ENCODE measurements around the gene DOCK2. TPM values are rescaled to one million over a fixed set of nuclear protein-coding genes. Genes with fewer than 3 reads are reported as not detected.

DOCK2 gene
- total RNA-seq, 2 experiments from 2014 or later, result 192 to 203 TPM

DNA sequence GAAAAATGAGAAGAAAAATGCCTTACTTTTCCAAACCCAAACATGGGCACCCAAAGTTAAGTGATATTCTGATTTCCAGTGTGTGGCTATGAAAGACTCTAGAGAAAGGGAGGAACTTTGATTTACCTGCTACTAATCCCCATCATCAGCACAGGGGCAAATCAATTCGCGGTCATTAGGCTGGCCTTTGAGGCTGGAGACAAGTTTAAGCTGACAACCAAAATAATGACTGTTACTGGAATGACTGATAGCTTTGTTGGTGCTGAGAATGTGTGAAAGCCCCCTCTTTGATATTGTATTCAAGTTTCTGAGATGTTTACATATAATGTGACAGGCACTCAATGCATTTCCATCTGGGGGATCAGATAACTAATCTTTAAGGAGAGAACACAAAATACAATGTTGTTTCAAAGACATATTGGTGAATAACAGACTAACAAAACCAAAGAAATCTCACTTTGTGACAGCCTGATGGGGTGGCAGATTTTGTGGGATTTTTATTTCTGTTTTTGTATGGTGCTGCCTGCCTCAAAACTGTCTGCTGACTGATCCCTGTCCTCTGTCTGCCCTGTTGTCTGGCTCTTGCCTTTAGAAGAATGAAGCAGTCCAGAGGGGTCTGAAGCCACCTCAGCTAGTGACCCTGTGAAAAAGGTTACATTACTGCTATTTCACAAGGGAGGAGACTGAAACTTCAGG, 355.9 kb downstream of the DOCK2 start:
- CTCF ChIA-PET, result interaction anchor here (1.1 kb wide), 1 partner anchor 78 kb away, joined by 6 read pairs; no protein-coding TSS in a partner anchor
- Mint-ChIP-seq H3K36me3 (ENCODE audit: low read depth) (peaks cover 25% of the 10 kb centered on the region), H3K9me3 (no peaks in the 10 kb centered on the region), H3K27ac (no peak overlapping the region), H3K4me3 (no peak overlapping the region), H3K27me3 (ENCODE audit: low read depth) (no peaks in the 10 kb centered on the region), H3K4me1 (ENCODE audit: low read depth) (no peaks in the 10 kb centered on the region)
- intact Hi-C loops (cut with micrococcal nuclease), result no loop called here
- no peak for DNase-seq

DNA sequence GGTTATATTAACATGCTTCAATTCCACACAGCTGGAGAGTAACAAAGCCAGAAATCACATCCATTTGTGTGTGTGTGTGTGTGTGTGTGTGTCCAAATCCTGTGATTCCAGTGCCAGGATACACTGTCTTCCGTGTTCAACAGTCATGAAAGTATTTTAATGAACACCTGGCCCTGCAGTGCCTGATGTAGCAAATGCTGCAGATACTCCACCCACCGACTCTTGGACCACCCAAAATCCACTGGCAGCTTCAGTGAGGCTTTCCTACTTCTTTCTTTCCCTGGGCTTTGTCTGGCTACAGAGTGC, 356.4 kb downstream of the DOCK2 start:
- H3K27ac Mint-ChIP-seq, result no peak overlapping the region
- H3K4me1 Mint-ChIP-seq (ENCODE audit: low read depth), result no peaks in the 10 kb centered on the region
- intact Hi-C loops (cut with micrococcal nuclease), result no loop called here
- no peak overlapping the region for H3K4me3 Mint-ChIP-seq
- peaks cover 29% of the 10 kb centered on the region for H3K36me3 Mint-ChIP-seq (ENCODE audit: low read depth)
- H3K9me3 Mint-ChIP-seq, result no peaks in the 10 kb centered on the region
- CTCF ChIA-PET, result interaction anchor here (1.1 kb wide), 1 partner anchor 78 kb away, joined by 6 read pairs; no protein-coding TSS in a partner anchor
- no peak for DNase-seq
- no peaks in the 10 kb centered on the region for H3K27me3 Mint-ChIP-seq (ENCODE audit: low read depth)

DNA sequence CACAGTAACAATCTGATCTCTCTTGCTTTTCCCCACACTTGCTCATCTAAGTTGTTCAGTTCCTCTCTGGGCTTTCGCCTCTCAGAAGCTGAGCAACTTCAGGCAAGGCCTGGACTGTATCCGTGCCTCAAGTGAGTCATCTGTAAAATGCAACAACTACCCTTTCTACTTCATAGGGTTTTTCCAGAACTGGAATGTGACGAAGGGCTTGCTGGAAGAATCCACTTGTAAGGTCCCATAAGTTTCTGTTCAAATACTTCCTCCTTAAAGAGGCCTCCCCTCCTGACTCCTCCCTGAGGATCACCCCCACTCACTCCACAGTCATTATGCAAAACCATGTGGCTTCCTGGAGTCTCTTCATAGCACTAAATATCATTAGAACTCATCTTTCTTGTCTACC, 360.7 kb downstream of the DOCK2 start:
- intact Hi-C loops (cut with micrococcal nuclease), result no loop called here
- no peak for DNase-seq
- Mint-ChIP-seq H3K36me3 (ENCODE audit: low read depth) (peaks cover 48% of the 10 kb centered on the region), H3K9me3 (no peaks in the 10 kb centered on the region), H3K4me3 (no peak overlapping the region), H3K27me3 (ENCODE audit: low read depth) (no peaks in the 10 kb centered on the region), H3K4me1 (ENCODE audit: low read depth) (no peaks in the 10 kb centered on the region), H3K27ac (no peak overlapping the region)
- CTCF ChIA-PET, result no interaction called here

DNA sequence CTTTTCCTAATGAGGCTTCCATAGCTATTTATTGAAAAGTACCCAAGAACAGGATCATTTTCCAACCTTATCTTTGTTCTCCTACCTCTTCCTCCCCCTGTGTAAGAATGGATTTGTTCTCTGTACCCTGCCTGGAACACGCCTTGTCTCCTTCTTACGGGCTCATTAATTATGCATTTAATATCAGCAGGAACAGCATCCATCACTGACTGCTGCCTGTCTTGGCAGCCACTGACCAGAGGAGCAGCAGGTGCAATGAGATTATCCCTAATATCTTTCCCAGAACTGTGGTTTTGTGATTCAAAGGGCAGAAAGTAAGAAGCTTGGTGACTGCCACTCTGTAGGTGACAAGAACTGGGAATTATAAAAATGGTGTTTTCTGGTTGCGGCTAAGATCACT, 362.5 kb downstream of the DOCK2 start:
- intact Hi-C loops (cut with micrococcal nuclease), result no loop called here
- Mint-ChIP-seq H3K4me3 (no peak overlapping the region), H3K4me1 (ENCODE audit: low read depth) (no peaks in the 10 kb centered on the region), H3K9me3 (peaks cover 2% of the 10 kb centered on the region), H3K27me3 (ENCODE audit: low read depth) (no peaks in the 10 kb centered on the region), H3K36me3 (ENCODE audit: low read depth) (peaks cover 48% of the 10 kb centered on the region), H3K27ac (no peak overlapping the region)
- no peak for DNase-seq
- CTCF ChIA-PET, result no interaction called here

DNA sequence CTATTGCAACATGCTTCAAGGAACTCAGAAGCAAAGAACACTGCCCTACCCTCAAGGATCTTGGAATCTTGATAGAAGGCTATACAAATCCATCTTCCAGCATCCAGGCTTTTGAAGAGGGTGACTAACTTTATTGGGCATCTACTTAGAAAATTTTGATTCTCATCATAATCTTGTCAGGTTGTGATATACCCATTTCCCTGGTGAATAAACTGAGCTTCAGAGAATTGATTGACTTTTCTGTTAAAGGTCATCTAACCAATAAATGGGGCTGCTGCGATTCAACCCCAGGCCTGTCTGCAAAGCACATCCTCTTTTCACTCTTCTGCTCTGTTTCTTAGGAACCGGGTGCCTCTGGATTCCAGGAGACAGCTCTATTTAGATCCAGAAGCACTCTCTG, 363.1 kb downstream of the DOCK2 start:
- no peaks in the 10 kb centered on the region for H3K27me3 Mint-ChIP-seq (ENCODE audit: low read depth)
- no peak for DNase-seq
- intact Hi-C loops (cut with micrococcal nuclease), result no loop called here
- H3K4me3 Mint-ChIP-seq, result no peak overlapping the region
- no peaks in the 10 kb centered on the region for H3K4me1 Mint-ChIP-seq (ENCODE audit: low read depth)
- peaks cover 47% of the 10 kb centered on the region for H3K36me3 Mint-ChIP-seq (ENCODE audit: low read depth)
- CTCF ChIA-PET, result no interaction called here
- peaks cover 2% of the 10 kb centered on the region for H3K9me3 Mint-ChIP-seq
- H3K27ac Mint-ChIP-seq, result no peak overlapping the region

DNA sequence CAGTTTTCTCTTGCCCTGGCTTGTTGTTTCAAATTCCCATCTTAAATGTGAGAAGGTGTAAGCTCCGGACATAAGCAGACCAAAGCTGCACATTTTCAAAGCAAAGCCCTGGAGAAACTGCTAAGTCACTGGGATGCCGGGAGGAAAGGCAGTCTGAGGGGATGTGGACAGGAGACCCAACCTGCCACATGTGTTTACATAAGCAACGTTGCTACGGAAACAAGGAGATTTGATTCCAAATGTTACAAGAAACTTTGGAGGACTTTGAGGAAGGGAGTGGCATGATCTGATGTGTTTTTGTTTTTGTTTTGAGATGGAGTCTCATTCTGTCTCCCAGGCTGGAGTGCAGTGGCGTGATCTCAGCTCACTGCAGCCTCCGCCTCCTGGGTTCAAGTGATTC, 368.9 kb downstream of the DOCK2 start:
- H3K27ac Mint-ChIP-seq, result no peak overlapping the region
- CTCF ChIA-PET, result no interaction called here

DNA sequence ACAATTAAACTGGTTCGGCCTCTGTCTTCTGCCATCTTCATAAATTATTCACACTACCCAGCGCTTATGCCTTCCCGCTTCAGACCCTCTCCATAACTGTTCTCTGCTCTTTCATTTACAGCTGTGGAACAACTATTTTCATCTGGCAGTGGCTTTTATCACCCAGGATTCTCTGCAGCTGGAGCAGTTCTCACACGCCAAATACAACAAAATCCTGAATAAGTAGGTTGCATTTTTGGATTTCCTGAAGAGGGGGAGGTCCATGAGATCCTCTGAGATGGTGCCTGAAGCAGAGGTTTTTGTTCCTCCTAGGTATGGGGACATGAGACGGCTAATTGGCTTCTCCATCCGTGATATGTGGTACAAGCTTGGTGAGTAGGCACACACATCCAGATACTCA, 371.3 kb downstream of the DOCK2 start:
- no peaks in the 10 kb centered on the region for H3K27me3 Mint-ChIP-seq (ENCODE audit: low read depth)
- H3K4me3 Mint-ChIP-seq, result no peak overlapping the region
- intact Hi-C loops (cut with micrococcal nuclease), result no loop called here
- CTCF ChIA-PET, result no interaction called here
- DNase-seq, result no peak
- no peaks in the 10 kb centered on the region for H3K4me1 Mint-ChIP-seq (ENCODE audit: low read depth)
- no peak overlapping the region for H3K27ac Mint-ChIP-seq
- peaks cover 2% of the 10 kb centered on the region for H3K9me3 Mint-ChIP-seq
- H3K36me3 Mint-ChIP-seq (ENCODE audit: low read depth), result peaks cover 29% of the 10 kb centered on the region

More for the DNA sequence above, 368.9 kb downstream of the DOCK2 start:
- Mint-ChIP-seq H3K36me3 (ENCODE audit: low read depth) (peaks cover 36% of the 10 kb centered on the region), H3K4me3 (no peak overlapping the region), H3K4me1 (ENCODE audit: low read depth) (no peaks in the 10 kb centered on the region), H3K27me3 (ENCODE audit: low read depth) (no peaks in the 10 kb centered on the region), H3K9me3 (peaks cover 2% of the 10 kb centered on the region)
- DNase-seq, result no peak
- intact Hi-C loops (cut with micrococcal nuclease), result no loop called here

DNA sequence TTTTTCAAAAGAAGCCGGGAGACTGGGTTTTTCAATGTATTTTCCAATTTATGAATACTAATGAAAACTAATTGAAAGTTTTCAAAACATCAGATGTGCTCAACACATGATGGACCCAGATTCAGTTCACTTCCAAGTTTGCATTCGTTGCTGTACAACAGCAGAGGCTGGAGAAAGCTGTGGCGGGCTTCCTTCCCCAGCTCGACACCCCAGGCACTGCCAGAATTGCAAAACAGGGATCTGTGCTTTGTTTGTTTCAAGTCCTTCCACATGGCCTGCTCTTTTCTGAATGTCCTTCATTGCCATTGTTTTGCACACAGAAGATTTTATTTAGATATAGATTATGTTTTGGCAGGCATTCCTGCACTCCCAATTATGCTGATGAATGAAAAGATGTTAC, 373.5 kb downstream of the DOCK2 start:
- no peak for DNase-seq
- CTCF ChIA-PET, result no interaction called here
- Mint-ChIP-seq H3K27ac (no peak overlapping the region), H3K4me3 (no peak overlapping the region), H3K4me1 (ENCODE audit: low read depth) (no peaks in the 10 kb centered on the region), H3K27me3 (ENCODE audit: low read depth) (no peaks in the 10 kb centered on the region), H3K9me3 (no peaks in the 10 kb centered on the region), H3K36me3 (ENCODE audit: low read depth) (peaks cover 21% of the 10 kb centered on the region)
- intact Hi-C loops (cut with micrococcal nuclease), result no loop called here

DNA sequence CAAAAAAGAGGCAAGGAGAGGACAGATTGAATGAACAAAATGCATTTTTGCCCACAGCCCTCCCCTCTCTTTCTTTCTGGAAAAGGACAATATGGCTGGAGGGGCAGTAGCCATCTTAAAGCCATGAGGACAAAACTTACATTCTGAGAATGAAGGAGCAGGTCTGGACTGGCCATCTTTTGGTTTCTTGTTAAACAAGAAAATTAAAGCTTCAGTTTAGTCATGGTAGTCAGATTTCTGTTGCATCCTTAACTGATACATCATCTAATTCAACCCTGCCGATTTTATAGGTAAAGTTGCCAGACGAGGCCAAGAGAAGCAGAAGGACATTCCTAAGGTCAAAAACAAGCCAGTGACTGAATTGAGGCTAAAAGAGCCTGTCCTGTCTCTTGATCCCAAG, 374.7 kb downstream of the DOCK2 start:
- DNase-seq, result no peak
- H3K27me3 Mint-ChIP-seq (ENCODE audit: low read depth), result no peaks in the 10 kb centered on the region
- no peaks in the 10 kb centered on the region for H3K4me1 Mint-ChIP-seq (ENCODE audit: low read depth)
- CTCF ChIA-PET, result no interaction called here
- no peak overlapping the region for H3K27ac Mint-ChIP-seq
- peaks cover 21% of the 10 kb centered on the region for H3K36me3 Mint-ChIP-seq (ENCODE audit: low read depth)
- no peaks in the 10 kb centered on the region for H3K9me3 Mint-ChIP-seq
- H3K4me3 Mint-ChIP-seq, result no peak overlapping the region
- intact Hi-C loops (cut with micrococcal nuclease), result no loop called here

DNA sequence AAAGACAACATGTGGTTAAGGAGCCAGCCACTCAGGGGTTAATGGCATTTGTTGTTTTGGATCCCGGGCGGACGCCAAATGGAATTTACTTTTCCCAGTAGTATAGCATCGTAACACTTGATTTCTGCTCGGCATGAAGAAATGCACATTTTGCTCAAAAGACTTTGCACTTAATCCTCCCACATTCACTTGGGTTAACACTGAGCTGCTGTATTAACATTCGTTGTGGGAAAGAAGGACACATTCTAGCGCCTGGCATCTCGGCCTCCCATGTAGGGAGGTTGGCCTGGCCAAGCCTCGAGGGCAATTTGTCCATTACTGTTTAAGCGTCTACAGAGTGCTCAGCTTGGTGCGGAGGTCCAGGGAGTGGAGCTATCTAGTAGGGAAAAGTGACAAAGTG, 375.5 kb downstream of the DOCK2 start:
- no peak for DNase-seq
- H3K4me1 Mint-ChIP-seq (ENCODE audit: low read depth), result no peaks in the 10 kb centered on the region
- H3K27ac Mint-ChIP-seq, result peak overlapping the region; percentile 16
- H3K36me3 Mint-ChIP-seq (ENCODE audit: low read depth), result peaks cover 21% of the 10 kb centered on the region
- no peaks in the 10 kb centered on the region for H3K9me3 Mint-ChIP-seq
- H3K27me3 Mint-ChIP-seq (ENCODE audit: low read depth), result no peaks in the 10 kb centered on the region
- CTCF ChIA-PET, result no interaction called here
- intact Hi-C loops (cut with micrococcal nuclease), result no loop called here
- H3K4me3 Mint-ChIP-seq, result no peak overlapping the region

DNA sequence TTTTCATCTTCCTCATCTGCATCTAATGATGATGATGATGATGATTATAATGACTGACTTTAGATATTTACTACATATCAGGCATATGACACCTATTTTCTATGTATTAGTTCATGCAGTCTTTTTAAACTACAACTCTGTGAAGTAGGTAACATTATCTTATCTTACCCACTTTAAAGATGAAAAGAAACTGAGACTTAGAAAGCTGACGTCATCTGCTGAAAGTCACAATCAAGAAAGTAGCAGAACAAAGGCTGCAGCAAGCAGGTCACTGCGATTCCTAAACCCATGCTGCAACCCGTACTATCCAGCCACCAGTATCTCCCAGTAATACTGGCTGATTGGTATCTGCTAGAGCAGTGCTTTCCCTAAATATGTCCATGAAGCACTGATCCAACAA, 383.3 kb downstream of the DOCK2 start:
- H3K9me3 Mint-ChIP-seq, result no peaks in the 10 kb centered on the region
- H3K36me3 Mint-ChIP-seq (ENCODE audit: low read depth), result peaks cover 37% of the 10 kb centered on the region
- no peaks in the 10 kb centered on the region for H3K27me3 Mint-ChIP-seq (ENCODE audit: low read depth)
- no peak overlapping the region for H3K27ac Mint-ChIP-seq
- DNase-seq, result no peak
- H3K4me1 Mint-ChIP-seq (ENCODE audit: low read depth), result no peaks in the 10 kb centered on the region
- no peak overlapping the region for H3K4me3 Mint-ChIP-seq
- intact Hi-C loops (cut with micrococcal nuclease), result no loop called here
- CTCF ChIA-PET, result no interaction called here

DNA sequence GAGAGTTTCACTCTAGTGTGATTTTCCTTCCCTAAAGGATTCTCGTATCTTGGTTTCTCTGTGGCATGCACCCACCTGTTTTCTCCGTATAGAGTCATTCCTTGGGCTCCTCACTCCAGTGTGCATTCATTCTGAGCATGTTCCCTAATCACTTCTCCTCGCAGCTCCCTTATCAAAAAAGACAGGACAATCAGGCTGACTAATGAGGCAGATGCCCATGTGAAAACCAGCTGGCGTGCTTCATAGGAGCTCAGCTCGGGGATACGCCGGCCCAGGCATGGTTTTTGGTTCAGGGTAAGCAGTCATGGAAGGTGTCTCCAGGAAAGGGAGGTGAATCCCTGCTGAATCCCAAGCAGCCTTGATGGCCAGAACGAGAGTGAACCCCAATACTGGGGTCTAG, 384.4 kb downstream of the DOCK2 start:
- DNase-seq, result no peak
- Mint-ChIP-seq H3K27me3 (ENCODE audit: low read depth) (no peaks in the 10 kb centered on the region), H3K9me3 (no peaks in the 10 kb centered on the region), H3K27ac (no peak overlapping the region), H3K4me1 (ENCODE audit: low read depth) (no peaks in the 10 kb centered on the region), H3K4me3 (no peak overlapping the region), H3K36me3 (ENCODE audit: low read depth) (peaks cover 42% of the 10 kb centered on the region)
- CTCF ChIA-PET, result no interaction called here
- intact Hi-C loops (cut with micrococcal nuclease), result no loop called here

DNA sequence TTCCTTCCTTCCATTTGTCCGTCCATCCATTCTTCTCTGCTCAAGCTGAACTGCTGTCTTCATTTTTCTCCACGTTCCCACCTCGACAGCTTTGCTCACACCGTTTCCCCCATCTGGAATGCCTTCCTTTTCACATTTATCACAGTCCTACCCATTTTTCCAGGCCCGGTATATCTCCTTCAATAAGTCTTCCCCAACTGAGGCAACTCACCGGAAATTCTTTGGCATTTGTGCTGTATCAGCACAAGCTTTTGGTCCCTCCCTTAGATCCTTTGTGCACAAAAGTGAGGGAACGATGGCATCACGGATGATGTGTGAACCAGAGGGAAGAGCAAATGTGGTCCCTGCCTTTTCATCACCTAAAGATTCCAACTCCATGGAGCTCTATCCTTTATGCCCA, 388.8 kb downstream of the DOCK2 start:
- Mint-ChIP-seq H3K27ac (no peak overlapping the region), H3K4me1 (ENCODE audit: low read depth) (no peaks in the 10 kb centered on the region), H3K4me3 (no peak overlapping the region), H3K36me3 (ENCODE audit: low read depth) (peaks cover 40% of the 10 kb centered on the region), H3K9me3 (no peaks in the 10 kb centered on the region), H3K27me3 (ENCODE audit: low read depth) (no peaks in the 10 kb centered on the region)
- CTCF ChIA-PET, result interaction anchor here (0.7 kb wide), 1 partner anchor 11 kb away, joined by 3 read pairs; no protein-coding TSS in a partner anchor
- intact Hi-C loops (cut with micrococcal nuclease), result no loop called here
- no peak for DNase-seq
